ENCODE data around the gene SCYGR5. TPM values are rescaled to one million over a fixed set of nuclear protein-coding genes. Genes with fewer than 3 reads are reported as not detected.

Gene SCYGR5
- total and polyA plus RNA-seq, 2 of the 8 experiments (the other 6 are each of a cell fraction or from before 2014, with no cell fraction given) = not detected

- TF ChIP-seq CHD7 (IDR thresholded peaks at IDR 0.05; ENCODE audit: insufficient replicate concordance, low read length) = no peak
- TF ChIP-seq SIX5 (IDR thresholded peaks at IDR 0.05; ENCODE audit: low read depth, low read length) = no peak
- no peak for TF ChIP-seq BRCA1 (IDR thresholded peaks at IDR 0.05; ENCODE audit: low read depth, low read length)
- no peak for TF ChIP-seq CBX8 (IDR thresholded peaks at IDR 0.05; ENCODE audit: borderline replicate concordance, low read depth, low read length)
Observed at GRCh38 chr2:227684258-227684657, 17.7 kb downstream of the SCYGR5 start (continued).
